AG10803 (cell line): ENCODE results near the gene MYO1D.

Source experiments
- DNase-seq: peaks from one replicate; pipeline ENCODE4 v3.0.0; 2010; ENCODE audit warnings: low read depth
- H3K4me3 ChIP-seq: 2 replicates; pipeline ENCODE4 v1.5.1; 2011; ENCODE audit warnings: mild to moderate bottlenecking, low read length, control low read depth
- TF ChIP-seq, protein P1 (sequence below): conservative IDR thresholded peaks from 2 replicates; pipeline ENCODE4 v1.5.1; 2011; ENCODE audit warnings: mild to moderate bottlenecking, low read length, control low read depth, inconsistent platforms

Gene MYO1D

DNA sequence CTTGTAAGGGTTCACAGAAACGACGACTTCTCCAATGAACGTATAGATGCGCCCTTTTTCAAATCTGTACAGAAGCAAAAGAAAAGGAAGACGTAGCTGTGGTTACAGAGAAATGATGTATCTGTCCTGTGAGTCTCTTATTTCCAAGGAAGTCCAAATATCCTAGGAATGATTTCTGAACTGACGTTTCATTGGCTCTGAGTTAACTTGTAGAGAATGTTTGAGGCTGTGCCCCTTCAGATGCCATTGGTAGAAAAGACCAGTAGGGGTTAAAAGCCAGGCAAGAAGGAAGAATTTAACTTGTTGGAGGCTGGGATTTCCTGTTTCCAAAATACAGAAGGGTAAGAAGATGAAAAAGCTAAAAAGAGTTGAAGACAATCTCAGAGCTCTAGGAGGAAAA lies 96.2 kb downstream of the MYO1D start:
- no peak overlapping the region for H3K4me3 ChIP-seq
- TF ChIP-seq, protein P1, sequence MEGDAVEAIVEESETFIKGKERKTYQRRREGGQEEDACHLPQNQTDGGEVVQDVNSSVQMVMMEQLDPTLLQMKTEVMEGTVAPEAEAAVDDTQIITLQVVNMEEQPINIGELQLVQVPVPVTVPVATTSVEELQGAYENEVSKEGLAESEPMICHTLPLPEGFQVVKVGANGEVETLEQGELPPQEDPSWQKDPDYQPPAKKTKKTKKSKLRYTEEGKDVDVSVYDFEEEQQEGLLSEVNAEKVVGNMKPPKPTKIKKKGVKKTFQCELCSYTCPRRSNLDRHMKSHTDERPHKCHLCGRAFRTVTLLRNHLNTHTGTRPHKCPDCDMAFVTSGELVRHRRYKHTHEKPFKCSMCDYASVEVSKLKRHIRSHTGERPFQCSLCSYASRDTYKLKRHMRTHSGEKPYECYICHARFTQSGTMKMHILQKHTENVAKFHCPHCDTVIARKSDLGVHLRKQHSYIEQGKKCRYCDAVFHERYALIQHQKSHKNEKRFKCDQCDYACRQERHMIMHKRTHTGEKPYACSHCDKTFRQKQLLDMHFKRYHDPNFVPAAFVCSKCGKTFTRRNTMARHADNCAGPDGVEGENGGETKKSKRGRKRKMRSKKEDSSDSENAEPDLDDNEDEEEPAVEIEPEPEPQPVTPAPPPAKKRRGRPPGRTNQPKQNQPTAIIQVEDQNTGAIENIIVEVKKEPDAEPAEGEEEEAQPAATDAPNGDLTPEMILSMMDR: no peak
- no peak for DNase-seq

DNA sequence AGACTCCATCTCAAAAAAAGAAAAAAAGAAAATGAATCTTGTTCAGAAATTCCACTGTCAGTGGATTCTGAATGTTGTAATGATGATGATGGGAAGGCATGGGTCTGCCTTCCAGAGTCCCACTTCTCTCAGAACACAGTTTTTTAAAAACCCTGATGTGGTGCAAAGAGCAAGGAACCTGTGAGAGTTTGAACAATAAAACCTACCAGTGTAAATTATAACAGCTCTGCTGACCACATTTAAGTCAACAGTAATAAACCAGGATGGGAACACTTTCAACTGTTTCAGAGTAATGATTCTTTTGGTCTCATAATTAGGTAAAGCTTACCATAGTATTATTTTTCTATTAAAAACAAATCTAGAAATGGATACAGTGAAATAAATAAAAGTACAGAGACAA lies 99.0 kb downstream of the MYO1D start:
- no peak for DNase-seq
- no peak overlapping the region for H3K4me3 ChIP-seq
- TF ChIP-seq, protein P1: no peak

DNA sequence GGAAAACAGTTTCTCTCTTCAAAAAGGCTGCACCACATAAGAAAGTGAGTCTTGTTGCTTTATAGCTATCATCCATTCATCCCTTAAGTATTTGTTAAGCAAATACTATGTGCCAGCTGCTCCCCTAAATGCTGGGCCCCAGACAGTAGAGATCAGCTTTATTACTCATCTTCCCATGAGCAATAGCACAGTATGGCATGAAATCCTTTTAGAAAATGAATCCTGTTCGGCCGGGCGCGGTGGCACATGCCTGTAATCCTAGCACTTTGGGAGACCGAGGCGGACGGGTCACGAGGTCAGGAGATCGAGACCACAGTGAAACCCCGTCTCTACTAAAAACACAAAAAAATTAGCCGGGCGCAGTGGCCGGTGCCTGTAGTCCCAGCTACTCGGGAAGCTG lies 99.5 kb downstream of the MYO1D start:
- no peak overlapping the region for H3K4me3 ChIP-seq
- TF ChIP-seq, protein P1: no peak
- DNase-seq: peak; percentile 39

DNA sequence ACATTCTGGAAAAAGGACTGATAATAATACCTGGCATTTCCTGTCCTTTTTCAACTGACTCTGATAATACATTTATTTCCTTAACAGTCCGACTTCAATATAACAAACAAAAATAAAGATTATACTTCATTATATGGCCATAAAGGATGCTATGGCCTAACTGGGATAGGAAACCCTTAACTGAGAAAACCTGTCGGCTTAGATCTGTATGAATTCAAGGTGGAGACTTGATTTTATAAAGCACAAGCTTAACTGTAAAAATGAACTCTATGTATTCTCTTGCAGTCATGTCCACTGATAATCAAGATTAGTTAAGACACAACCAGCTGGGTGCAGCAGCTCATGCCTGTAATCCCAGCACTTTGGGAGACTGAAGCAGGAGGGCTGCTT lies 102.2 kb downstream of the MYO1D start:
- no peak overlapping the region for H3K4me3 ChIP-seq
- DNase-seq: no peak
- TF ChIP-seq, protein P1: no peak

DNA sequence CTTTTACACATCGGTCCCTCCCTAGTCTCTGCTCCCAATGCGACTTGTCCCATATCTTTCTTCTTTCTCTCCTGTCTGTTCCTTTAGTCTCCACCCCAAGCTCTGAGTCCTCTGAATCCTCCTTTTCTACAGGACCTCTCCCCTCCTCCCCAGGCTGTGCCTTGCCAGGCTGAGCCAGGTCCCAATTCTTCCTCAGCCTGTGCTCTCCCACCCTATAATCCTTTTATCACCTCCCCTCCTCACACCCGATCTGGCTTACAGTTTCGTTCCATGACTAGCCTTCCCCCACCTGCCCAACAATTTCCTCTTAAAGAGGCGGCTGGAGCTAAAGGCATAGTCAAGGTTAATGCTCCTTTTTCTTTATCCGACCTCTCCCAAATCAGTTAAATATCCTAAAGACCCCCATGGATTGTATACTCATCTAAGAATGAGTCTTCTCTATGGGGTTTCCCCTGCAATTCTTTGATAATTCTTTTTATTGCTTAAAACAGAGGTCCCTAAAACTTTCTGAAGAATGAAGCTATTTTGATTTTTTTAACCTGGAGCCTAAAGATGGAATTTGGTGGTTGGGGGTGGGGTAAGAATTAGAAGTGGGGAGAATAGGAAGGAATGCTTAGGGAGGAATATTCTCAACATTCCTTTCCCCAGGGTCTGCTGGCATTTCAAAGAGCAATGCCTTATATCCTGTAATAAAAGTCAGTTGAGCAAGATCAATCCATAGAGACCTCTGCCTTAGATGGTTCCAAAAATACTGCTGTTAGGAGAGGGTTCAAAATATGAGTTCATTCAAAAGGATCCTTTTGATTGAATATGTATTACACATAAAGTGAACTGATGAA lies 102.8 kb downstream of the MYO1D start:
- peak; percentile 21 for DNase-seq
- TF ChIP-seq, protein P1: no peak
- H3K4me3 ChIP-seq: no peak overlapping the region

DNA sequence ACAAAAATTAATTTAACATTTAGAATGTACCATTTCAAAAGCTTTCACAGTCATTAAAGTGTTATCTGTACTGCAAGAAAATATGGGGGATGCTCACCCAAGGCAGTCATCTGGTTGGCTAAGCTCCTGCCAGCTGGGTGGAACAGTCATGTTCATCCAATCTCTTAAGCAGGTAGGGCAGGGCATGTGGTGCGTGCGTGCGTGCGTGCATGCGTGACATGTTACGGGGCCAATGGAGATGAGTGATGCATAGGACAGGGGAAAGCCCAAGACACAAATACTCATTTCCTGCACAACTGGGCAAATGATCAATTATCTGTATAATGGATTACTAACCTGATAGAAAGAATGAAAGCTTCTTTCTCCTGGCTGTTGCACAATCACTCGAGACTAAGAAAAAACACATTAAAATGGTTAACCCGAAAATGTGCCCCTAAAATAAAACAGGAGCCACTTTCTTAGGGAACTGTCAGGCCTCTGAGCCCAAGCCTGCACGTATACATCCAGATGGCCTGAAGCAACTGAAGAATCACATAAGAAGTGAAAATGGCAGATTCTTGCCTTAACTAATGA lies 104.4 kb downstream of the MYO1D start:
- DNase-seq: no peak
- no peak overlapping the region for H3K4me3 ChIP-seq
- TF ChIP-seq, protein P1: no peak

DNA sequence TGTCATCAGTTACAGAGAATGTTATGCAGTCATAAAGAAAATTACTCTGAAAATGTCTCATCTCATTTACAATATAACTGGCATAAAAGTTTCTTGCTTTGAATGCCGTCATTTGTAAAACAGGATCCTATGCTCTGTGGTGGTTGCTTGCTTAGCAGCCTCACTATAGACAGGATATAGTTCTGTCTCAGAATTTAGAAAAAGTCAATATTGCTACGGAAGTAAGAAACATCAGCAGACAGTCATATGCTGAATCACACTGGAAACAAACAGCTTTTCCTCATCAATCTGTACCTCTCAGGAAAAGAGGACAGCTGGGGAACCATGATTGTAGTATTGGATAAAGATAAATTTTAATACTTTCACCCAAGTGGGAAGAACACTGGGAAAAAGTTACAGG lies 105.5 kb downstream of the MYO1D start:
- TF ChIP-seq, protein P1: no peak
- no peak for DNase-seq
- no peak overlapping the region for H3K4me3 ChIP-seq
